Measurements from ENCODE around the gene POLR1A.

POLR1A gene

GRCh38 chr2:86021396-86022378 is 84.0 kb downstream of the POLR1A start:
- no peak for DNase-seq (ENCODE audit: low read depth)
- TF ChIP-seq CTCF (conservative IDR thresholded peaks at IDR 0.05; ENCODE audit: control insufficient read depth, insufficient read depth, low read depth, low read length), result peak; percentile 6
- H3K4me3 ChIP-seq (ENCODE audit: control insufficient read depth, low read depth, low read length), result no peak overlapping the region

- TF ChIP-seq CTCF (conservative IDR thresholded peaks at IDR 0.05; ENCODE audit: control insufficient read depth, insufficient read depth, low read depth, low read length), result no peak
- H3K4me3 ChIP-seq (ENCODE audit: control insufficient read depth, low read depth, low read length), result no peak overlapping the region
- no peak for DNase-seq (ENCODE audit: low read depth)
Observed at GRCh38 chr2:86020984-86021383, 84.7 kb downstream of the POLR1A start.

- DNase-seq (ENCODE audit: low read depth), result no peak
Observed at GRCh38 chr2:86019121-86019520, 86.6 kb downstream of the POLR1A start.

GRCh38 chr2:86017901-86018896 is 87.5 kb downstream of the POLR1A start:
- no peak overlapping the region for H3K4me3 ChIP-seq (ENCODE audit: control insufficient read depth, low read depth, low read length)
- no peak for DNase-seq (ENCODE audit: low read depth)
- no peak for TF ChIP-seq CTCF (conservative IDR thresholded peaks at IDR 0.05; ENCODE audit: control insufficient read depth, insufficient read depth, low read depth, low read length)

More at GRCh38 chr2:86019121-86019520, 86.6 kb downstream of the POLR1A start:
- no peak for TF ChIP-seq CTCF (conservative IDR thresholded peaks at IDR 0.05; ENCODE audit: control insufficient read depth, insufficient read depth, low read depth, low read length)
- H3K4me3 ChIP-seq (ENCODE audit: control insufficient read depth, low read depth, low read length), result no peak overlapping the region

GRCh38 chr2:86016581-86016980 is 89.1 kb downstream of the POLR1A start:
- DNase-seq (ENCODE audit: low read depth), result no peak
- TF ChIP-seq CTCF (conservative IDR thresholded peaks at IDR 0.05; ENCODE audit: control insufficient read depth, insufficient read depth, low read depth, low read length), result no peak
- H3K4me3 ChIP-seq (ENCODE audit: control insufficient read depth, low read depth, low read length), result no peak overlapping the region

- no peak overlapping the region for H3K4me3 ChIP-seq (ENCODE audit: control insufficient read depth, low read depth, low read length)
- no peak for DNase-seq (ENCODE audit: low read depth)
- no peak for TF ChIP-seq CTCF (conservative IDR thresholded peaks at IDR 0.05; ENCODE audit: control insufficient read depth, insufficient read depth, low read depth, low read length)
Observed at GRCh38 chr2:86015699-86016098, 90.0 kb downstream of the POLR1A start.

All from fibroblast of mammary gland (primary cell).